ENCODE measurements around the gene HAPLN1.

HAPLN1 gene

DNA sequence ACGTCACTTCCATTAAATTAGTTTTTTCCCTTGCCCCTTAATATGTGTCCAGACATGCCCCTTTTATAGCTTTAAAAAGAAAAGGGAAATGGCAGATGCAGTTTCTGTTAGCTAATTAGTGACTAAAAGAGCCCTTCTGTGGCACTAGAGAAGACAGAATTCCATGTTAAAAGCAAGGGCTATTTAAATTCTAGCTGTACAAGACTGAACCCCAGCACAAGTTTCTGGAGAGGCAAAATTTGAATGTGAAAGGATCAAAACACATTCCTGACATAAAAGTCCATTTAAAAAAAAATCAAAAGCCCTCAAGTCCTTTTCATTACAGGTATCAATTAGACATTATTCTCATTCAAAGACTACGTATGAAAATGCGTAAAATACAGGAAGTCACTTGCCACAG is 78.7 kb downstream of the HAPLN1 start:
- no peak for DNase-seq (ENCODE audit: low spot score)

DNA sequence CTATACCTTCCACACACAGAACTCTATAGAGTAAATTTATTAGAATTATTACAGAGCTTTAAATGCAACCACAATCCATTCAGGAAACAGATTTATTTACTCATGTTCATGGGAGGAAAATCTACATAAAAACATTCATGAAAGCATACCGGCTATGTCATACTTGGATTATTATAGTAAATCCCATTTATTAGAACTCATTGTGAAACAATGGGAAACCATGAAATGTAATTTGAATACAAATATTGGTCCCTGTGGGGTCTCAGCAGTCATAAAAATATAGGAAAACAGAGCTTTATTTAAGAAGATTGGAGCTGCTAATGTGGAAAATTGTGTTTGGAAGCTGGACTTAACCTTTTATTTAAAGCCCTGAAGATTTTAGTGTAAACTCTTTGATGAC is 80.7 kb downstream of the HAPLN1 start:
- DNase-seq (ENCODE audit: low spot score), result no peak

DNA sequence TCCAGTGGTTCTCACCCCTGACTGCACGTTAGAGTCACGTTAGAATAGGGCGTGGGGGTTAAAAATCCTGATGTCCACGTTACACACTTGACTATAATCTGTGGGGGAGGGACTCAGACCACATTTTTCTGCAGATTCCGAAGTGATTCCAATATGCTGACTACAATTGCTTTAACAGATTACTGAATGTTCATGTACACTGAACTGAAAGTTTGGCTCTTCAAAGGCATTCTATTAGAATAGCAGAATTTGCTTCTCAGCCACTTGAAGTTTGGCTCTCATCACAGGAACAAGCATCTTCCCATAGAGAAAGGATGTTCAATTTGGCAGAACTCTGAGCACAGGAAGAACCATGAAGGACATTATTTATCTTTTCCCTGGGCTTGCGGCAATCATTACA is 84.5 kb downstream of the HAPLN1 start:
- no peak for DNase-seq (ENCODE audit: low spot score)

DNA sequence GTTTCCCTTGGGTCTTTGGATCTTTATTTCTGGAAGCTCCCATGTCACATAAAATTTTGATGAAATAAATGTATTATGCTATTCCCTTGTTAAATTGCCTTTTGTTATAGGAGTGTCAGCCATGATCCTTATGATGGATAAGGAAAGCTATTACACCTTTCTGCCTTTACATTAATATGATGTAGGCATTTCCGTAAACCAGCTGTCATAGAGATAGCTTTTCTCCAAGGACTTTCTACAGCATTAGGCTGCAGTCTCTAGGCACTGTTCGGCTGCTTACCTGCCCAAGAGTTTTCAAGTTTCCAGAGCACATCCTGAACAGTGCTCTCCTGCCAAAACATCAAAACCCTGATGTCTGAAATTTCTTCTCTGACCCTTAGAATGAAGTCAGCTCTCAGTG is 87.4 kb downstream of the HAPLN1 start:
- DNase-seq (ENCODE audit: low spot score), result no peak

DNA sequence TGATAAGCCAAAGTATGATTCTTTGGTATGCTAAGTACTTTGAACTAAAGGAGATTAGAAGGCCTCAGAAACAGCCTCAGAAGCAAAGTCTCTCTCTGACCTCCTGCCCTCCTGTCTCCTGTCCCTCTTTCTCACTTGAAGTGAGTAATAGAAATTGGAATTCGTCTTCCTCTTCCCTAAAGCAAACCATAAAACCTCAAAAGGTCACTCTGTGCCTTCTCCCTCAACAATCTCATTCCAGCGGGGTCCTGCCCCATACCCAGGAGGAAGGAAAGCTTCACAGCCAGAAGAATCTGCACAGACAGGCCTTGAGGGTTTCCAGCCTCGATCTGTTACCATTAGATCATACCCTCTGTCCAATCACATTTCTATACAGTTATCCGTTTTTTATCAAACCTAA is 87.8 kb downstream of the HAPLN1 start:
- peak; percentile 20 for DNase-seq (ENCODE audit: low spot score)

DNA sequence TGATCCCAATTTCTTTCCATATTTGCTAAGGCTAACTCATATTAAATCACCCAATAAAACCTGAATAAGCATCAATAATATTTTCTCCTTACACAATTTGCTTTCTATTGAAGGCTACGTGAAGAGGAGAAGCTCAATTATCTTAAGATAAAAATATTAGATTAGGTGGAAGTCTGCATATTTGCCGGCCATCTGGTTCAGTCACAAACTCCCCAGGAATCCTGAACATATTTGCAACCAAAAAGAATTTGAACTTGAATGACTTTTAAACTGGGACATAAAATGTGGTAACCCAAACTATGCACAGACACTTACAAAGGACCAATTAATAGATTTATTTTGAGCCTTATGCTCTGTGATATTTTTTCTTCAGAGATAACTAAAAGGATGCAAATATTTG is 92.3 kb downstream of the HAPLN1 start:
- no peak for DNase-seq (ENCODE audit: low spot score)

DNA sequence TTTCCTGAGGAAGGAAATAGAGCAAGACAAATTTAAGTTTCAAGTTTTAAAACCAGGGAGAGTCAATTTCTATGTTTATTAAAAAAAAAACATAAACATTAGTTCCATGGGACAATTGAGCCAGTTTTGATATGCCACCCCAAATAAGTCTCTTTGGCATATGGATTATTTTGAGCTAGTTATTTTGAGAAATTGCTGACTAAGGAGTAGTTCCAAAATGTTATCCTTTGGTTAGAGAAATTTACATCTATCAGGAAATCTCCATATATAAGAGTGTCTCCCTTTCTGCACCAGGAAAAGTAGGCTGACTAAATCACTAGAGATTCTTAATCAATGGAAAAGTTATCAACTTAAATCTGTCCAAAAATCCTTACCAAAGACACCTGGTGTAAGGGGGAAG is 105.8 kb downstream of the HAPLN1 start:
- DNase-seq (ENCODE audit: low spot score), result no peak

DNA sequence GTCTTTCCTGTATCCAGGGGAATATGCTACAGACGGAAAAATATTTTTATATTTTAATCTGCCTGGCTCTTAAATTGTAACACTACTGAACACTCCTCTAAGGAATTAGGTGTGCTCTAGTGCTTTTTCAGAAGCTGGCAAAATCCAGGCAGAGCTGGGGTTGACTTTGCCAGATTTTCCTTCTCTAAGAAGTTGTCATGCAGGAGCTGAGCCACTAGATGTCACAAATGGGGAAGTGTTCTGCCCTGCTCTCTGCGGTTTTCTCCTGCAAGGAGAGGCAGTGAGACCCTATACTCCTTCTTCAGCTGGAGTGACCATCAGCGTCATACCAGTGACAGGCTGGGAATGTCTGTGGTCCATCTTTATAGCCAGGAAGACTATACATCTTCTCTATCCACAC is 112.5 kb downstream of the HAPLN1 start:
- peak; percentile 35 for DNase-seq (ENCODE audit: low spot score)

DNA sequence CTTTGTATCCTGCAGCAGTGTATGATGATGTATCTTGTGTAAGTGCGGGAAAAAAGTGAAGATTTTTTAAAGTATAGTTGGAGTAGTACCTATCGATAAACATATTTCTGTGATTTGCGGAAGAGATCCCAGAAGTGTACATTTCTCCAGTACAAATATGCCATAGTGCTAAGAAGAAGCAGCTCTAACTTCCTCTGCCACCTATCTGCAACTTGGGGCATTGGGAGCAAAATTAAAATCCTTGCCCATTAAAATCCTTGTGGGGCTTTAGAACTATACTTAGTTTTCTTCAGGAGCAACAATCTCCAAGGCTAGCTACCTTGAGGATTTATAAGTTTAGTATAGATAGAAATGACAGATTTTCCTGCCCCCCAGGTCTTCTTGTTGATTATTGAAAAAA is 125.4 kb downstream of the HAPLN1 start:
- no peak for DNase-seq (ENCODE audit: low spot score)

DNA sequence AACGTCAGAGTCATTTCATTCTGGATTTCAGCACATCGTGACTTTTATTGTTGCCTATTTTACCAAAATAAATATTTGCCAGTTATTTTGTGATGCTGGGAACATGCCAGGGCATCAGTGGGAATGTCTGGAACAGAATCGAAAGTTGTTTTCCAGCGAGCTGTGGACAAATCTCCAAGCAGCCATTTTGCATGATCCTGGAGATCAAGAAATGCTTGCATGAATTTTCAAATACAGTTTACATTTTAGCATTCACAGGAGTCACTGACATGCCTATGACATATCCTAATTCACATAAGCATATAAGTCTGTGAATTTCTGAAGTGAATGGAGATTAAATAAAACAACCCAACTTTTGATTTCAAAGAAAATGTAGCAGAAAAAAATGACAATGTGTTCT is 129.7 kb downstream of the HAPLN1 start:
- DNase-seq (ENCODE audit: low spot score), result no peak

DNA sequence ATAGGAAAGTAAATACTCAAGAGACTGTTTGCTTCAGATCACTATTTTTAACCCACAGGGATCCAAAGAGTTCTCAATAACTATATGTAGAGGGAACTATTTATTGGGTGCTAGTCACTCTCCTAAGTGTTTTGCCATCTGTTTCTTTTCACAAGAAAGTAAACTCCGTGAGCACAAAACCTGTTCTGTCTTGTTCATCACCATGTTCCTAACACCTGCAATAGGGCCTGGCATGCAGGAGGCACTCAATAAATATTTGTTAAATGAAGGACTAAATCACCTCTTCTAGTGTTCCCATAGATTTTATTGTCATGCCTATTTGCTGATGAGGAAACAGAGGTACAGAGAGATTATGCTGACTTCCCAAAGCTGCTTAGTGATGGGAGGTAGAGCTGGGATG is 130.9 kb downstream of the HAPLN1 start:
- no peak for DNase-seq (ENCODE audit: low spot score)

All from LoVo (cell line).